Smooth muscle cell of the brain vasculature (primary cell): Measurements from ENCODE around the gene TATDN2.

Experiments
- DNase-seq: peaks from one replicate; pipeline ENCODE4 v3.0.0-alpha.2; 2012; ENCODE audit warnings: low read depth, low spot score

The TATDN2 gene, protein sequence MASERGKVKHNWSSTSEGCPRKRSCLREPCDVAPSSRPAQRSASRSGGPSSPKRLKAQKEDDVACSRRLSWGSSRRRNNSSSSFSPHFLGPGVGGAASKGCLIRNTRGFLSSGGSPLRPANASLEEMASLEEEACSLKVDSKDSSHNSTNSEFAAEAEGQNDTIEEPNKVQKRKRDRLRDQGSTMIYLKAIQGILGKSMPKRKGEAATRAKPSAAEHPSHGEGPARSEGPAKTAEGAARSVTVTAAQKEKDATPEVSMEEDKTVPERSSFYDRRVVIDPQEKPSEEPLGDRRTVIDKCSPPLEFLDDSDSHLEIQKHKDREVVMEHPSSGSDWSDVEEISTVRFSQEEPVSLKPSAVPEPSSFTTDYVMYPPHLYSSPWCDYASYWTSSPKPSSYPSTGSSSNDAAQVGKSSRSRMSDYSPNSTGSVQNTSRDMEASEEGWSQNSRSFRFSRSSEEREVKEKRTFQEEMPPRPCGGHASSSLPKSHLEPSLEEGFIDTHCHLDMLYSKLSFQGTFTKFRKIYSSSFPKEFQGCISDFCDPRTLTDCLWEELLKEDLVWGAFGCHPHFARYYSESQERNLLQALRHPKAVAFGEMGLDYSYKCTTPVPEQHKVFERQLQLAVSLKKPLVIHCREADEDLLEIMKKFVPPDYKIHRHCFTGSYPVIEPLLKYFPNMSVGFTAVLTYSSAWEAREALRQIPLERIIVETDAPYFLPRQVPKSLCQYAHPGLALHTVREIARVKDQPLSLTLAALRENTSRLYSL

DNA sequence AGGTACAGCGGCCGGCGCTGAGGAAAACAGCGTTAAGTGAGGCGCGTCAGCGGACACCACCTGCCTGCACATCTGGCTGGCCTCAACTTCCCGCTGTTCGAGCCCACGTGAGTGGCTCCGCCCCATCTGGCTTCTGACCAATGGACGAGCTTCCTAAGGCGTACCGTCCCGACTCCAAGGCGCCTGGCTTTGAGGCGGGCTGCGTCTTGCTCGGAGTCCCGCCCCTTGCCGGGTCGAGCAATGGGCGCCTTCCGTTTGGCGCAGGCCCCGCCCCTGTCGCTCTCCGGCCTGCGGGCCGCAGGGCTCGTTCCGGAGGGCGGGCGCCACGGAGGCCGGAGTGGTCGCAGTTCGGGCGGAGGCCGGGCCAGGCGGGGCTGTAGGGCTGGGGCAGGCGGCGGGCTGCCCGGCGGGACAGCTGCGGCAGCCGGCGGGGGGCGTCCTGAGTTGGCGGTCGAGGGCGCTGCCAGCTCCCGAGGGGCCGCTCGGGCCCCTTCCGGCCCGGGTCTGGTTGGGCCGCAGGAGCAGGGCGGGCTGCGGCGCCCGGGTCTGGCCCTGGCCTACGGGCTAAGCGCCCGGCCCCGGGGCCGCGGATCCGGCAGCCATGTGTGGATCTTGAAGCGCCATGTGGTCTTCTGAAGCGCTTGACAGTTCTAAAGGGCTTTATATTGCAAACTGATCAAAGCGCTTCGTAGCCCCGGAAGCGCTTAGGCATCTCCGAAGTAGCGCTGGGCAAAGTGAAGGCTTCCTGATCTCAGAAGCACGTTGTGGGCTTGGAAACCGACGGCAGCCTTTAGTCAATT, at the start of gene TATDN2:
Gene TATDN2, plus strand, starts transcription at position 276 of the 800 bp plus-strand sequence. CDS start 742 bp downstream, outside the sequence.
- DNase-seq, result peak; percentile 93

DNA sequence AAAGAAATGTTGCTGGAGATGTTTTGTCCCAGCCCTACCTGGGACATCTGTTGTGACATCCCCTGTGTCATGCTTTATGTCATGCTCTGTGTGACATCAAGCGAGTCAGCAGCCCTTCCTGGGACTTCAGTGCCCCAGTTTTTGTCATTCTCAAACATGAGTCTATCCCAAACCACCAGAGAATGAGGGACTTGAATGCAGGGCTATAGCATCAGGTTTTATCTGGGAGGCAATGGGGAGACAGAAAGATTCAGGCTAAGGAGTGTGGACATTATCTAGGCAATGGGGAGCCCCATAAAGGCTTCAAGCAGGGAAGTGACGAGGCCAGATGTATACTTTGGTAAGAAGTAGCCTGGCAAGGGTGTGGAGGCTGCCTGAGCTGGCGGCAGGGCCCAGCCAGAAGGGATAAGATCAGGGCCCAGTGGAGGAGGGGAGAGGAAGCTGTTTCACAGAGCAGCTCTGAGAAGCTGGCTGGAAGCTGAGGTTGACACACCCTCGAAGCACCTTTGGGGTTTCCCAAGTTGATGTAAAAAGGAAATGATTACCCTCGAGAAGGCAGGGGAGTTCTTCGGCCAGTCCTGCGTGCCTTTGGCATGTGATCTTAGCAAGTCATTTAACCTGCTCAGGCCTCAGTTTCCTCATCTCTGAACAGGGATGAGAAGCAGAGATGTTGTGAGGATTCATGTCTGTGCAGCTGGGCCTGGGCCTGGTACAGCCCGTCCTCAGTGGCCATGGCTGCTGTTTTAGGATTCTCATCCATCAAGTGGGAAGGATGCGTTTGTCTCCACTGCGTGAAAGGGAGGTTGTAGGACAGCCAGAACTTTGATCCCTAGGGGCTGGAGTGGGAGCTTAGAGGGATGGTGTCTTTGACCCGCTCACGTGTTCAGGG, 49.3 kb upstream of the TATDN2 start:
- no peak for DNase-seq

DNA sequence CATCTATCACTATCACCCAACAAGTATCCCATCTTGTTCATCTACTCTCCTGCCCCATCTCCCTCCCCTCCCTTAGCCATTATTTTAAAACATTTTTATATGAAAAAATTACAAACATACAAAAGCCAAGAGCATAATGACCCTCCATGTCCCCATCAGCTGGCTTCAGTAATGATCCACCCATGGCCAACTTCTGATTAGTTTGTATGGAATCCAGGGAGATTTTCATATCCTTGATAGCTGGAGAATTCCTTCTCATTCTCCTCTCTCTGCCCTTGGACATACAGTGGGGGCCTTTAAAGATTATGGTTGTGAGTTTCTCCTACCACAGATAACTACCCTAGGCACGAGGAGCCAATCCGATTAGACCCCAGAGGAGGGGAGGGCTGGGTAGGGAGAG, 43.3 kb upstream of the TATDN2 start:
- no peak for DNase-seq

DNA sequence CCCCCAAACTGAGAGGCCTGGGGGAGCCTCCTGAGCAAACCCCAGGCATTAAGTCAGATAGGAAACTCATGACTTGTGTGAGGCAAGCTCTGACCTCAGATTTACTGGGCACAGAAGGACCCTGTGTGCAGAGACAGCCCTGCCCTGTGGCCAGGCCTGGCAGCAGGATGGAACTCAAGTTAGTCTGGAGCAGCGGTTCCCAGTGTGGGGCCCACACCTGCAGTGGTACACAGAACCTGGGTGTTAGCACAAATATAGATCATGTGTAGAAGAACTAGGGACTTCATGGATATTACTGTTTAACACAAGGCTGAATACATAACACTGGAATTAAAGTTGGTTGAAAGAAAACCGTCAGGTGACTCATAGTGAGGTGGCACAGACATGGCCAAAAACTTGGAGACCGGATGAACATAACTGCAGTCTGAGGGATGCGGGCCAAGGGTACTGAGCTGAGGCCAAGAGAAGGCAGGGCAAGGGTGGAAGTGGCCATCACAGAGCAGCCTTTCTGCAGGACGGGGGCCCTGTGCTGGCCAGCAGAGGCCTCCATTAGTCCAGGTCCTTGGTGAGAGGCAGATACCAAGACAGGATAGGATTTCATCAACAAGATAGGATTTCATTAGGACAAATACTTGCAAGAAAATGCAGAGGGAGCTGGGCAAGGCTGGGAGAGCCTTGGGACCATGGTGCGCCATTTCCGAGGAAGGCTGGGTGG, 42.7 kb upstream of the TATDN2 start:
- no peak for DNase-seq

DNA sequence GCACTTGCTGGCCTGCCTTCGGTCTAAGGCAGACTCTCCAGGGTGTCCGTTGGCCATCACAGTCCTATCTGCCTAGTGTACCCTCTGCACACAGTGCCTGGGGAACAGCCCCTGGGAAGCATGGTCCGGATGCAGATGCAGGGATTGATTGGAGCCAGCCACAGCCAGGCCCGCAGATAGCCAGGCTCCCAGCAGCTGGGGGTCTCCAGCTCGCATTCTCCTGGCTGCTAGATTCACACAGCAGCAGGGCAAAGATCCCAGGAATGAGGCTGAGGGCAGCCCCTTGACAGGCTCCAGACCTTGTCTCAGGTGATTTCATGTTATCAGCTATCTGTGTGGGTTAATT, 42.1 kb upstream of the TATDN2 start:
- no peak for DNase-seq

DNA sequence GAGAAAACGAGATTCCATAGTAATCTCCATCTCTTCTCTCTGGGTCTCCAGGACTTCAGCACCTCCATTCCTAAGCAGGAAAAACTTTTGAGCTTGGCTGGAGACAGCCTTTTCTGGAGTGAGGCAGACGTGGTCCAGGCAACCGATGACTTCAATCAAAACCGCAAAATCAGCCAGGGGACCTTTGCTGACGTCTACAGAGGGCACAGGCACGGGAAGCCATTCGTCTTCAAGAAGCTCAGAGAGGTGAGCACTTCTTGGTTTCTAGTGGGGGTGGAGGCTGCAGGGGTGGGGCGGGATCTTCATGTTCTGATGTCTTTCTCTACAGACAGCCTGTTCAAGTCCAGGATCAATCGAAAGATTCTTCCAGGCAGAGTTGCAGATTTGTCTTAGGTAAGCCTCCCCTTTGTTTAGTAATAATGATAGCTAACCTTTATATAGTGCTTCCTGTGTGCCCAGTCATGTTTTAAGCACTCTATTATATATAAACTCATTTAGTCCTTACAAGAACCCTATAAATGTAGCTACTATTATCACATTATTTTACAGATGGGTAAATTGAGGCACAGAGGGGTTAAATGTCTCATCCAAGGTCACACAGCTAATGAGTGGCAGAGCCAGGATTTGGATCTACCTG, 35.0 kb upstream of the TATDN2 start:
- DNase-seq, result no peak

DNA sequence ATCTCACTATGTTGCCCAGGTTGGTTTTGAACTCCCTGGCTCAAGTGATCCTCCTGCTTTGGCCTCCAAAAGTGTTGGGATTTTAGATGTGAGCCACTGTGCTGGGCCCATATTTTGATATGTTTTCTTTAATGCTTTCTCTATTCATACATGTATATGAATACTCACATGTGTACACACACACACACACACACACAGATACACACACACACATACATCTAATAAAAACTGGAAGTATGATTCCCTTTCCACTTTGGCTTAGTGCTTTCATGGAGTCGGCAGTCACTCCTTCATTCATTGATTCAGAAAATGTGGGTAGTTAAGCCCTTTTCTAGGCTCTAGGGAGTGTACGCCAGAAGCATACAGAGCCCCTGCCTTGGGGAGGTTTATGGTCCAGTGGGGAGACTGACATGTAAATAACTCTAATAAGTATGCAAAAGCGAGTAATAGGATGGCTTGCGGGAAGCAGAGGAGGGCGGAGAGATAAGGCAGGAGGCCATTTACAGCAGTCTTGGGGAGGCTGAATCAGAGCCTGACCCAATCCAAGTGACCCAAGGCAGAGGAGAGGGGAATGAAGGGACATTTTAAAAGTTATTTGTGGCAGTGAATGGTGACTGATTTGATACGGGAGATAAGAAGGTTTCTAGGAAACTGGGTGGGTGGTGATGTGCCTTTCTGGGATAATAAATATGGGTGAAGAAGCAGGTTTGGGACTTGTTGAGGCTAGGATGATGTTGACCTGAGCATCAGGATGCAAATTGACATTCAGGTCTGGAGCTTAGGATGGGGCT, 32.5 kb upstream of the TATDN2 start:
- no peak for DNase-seq

DNA sequence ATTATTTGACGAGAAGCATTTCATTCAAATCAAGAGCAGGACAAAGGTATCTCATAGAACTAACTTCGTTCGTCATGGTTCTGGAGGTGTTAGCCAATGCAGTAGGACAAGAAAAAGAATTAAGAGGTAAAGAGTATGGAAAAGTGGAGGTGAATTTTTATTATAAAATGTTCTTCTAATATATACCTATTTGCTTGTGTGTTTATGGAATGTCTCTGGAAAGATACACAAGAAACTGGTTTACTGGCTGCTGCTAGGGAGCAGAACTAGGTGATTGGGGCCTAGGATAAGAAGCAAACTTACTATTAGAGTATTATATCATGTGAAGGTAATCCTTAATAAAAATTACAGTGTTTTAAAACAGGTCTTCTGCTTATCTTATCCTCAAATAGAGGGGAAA, 30.9 kb upstream of the TATDN2 start:
- no peak for DNase-seq

DNA sequence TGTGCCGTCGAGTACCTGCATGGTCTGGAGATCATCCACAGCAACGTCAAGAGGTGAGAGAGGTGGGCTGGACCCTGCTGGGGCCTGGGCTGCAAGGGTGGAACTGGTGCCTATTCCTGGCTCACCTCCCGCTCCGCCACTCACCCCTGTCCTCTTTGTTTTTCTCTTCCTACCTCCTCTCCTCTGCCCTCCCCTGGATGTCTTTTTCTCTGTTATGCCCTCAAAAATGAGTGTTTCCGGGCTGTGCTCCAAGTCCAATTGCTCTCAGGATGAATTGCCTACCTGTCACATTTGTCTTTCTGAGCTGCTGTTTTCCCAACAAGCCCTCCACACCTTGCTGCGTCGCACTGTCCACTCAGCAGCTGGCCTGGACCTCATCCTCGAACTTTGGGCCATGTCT, 28.5 kb upstream of the TATDN2 start:
- DNase-seq, result no peak

DNA sequence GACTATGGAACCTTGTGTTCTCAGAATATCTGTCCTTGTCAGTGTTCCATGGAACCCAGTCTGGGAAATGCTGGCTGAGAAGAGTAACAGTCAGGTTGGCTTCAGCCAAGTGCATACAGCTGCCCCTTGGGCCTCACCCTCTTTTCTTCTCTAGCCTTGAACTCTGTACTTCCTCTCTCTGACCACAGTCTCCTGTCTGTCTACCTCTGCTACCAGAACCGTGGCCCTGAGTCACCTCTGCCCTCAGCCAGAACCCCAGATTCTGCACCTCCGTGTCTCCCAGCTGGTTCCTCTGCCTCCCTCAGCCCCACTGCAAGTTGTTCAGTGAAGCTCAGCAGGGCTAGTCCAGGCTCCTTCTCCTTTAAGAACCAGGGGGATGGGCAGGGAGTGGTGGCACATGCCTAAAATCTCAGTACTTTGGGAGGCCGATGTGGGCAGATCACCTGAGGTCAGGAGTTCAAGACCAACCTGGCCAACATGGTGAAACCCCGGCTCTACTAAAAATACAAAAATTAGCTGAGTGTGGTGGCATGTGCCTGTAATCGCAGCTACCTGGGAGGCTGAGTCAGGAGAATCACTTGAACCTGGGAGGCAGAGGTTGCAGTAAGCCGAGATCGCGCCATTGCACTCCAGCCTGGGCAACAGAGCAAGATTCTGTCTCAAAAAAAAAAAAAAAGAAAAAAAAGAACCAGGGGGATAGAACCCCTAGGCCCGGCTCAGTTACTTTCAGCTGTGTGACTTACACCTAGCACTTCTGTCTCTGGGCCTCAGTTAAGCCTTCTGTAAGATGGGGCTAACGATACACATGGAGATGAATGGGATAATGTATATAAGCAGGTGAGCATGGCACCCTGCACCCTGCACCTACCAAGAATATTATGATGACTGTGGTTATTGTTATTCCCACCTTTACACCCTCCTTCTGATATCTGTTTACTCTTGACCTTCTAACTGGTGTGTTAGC, 24.3 kb upstream of the TATDN2 start:
- no peak for DNase-seq

DNA sequence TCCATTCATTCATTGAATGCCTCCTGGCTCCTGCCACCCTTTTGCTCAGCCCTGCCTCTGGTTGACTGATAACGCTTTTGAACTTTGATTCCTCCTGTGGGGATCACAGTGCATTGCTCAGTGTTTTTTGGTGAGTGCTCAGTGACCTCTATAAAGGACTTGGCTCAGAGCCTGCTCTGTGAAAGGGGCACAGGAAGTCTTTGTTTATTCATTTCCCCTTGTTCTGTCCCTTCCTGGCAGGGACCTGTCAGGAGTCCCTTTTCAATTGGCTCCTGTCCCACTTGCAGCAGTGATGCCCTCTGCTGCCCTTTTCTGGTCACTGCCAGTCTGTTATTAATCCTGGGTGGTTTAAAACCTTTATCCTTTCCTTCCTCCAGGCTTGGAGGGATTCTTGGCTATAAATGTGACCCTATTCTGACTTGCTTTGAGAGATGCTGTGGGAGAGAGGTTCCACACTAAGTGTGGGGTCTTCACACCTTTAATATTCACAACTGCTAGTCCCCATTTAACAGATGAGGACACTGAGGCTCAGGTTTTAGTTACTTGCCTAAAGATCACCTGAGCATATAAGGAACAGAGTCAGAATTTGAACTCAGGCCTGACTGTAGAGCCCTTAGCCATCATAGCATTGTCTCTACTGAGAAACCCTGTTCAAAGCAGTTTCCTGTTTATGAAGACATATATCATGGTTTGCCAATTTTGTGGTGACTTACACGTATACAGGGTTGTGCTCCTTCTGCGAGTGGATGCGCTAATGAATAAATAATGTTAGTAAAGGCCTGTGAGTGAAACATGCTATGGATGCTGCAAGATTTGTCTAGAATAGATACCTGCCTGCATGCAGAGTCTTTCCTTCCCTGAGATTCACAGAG, 23.2 kb upstream of the TATDN2 start:
- no peak for DNase-seq

DNA sequence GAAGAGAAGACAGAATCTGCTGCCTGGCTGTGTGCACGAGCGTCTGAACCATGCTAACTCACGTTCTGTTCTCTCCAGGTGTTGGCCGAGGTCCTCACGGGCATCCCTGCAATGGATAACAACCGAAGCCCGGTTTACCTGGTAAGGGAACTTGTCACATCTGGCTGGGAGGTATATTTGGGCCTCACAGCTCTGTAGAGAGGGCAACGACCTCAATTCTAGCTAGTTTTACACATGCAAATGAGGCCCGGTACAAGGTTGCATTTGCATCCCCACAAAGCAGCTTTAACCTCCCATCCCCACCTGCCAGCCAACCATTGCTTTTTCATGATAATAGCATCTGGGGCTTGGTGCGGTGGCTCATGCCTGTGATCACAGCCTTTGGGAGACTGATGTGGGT, 22.0 kb upstream of the TATDN2 start:
- no peak for DNase-seq

DNA sequence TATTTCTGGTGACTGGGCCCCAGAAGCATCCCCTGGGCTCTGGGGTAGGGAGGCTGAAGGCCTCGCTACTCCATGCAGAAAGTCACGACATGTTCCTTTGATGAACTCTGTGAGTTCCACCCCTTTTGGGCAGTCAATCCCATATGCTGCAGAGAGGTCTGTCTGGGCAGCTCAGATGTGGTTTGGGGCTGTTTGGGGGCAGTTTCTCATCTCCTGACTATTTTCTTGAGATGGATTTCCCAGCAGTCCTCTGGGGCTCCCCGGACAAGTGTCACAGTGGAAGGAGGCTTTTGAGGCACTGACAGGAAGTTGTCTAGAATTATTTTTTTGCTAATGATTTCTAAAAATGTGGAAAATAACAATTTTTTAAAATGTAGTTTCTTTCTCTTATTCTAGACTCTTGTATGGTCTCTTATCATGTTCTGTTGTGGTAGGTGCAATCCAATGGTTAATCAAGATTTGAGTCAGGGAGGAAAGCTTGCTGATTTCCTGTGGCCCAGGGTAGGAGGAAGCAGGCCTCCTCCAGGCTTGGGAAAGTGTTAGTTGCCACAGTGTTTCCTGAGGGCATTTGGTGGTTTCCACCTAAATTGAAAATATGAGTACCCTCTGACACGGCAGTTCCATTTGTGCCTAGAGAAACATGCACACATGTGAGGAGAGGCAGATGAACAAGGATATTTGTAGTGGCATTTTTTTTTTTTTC, 19.9 kb upstream of the TATDN2 start:
- no peak for DNase-seq

DNA sequence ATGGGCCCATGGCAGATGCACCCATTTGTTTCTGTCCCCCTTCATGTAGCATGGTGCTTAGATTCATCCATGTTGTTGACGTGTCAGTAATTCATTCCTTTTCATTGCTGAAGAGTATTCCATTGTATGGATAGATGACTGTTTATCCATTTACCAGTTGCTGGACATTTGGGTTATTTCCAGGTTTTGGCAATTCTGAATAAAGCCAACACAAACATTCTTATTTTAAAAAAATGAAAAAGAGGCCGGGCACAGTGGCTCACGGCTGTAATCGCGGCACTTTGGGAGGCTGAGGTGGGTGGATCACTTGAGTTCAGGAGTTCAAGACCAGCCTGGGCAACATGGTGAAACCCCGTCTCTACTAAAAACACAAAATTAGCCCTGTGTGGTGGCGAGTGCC, 18.7 kb upstream of the TATDN2 start:
- DNase-seq, result no peak

DNA sequence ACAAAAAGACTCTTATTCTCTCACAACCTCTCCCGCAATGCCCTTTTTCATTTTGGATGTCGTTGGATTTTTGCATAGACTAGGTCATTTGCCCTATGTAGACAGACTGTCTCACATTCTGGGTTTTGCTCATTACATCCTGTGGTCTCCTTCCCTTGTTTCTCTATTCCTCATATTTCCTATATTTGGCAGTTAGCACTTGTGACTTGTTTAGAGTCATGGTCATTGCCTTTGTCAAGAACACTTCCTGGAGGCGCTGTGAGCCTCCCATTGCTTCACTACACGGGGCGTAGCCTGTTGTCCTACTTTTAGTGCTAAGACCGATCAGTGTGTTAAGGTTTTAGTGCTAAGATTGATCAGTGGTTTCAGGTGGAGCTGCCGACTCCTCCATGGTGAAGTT, 16.1 kb upstream of the TATDN2 start:
- no peak for DNase-seq

DNA sequence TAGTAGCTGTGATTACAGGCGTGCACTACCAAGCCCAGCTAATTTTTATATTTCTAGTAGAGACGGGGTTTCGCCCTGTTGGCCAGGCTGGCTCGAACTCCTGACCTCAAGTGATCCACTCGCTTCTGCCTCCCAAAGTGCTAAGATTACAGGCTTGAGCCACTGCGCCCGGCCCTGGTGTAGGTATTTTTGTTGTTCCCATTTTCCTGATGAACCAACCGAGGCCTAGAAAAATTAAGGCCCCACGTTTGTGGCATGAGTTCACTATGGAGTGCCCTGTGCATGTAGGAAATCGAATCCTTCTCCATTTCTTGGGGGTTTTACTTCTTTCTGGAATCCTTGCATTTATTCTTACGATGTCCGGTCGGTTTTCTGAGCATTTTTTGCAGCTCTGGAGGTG, 14.3 kb upstream of the TATDN2 start:
- DNase-seq, result no peak
